ENCODE measurements around the gene OR2T29.

GRCh38 chr1:248585266-248585665, 22.7 kb upstream of the OR2T29 start:
- no peak for TF ChIP-seq CTCF (conservative IDR thresholded peaks at IDR 0.05 in 1 of 2, IDR thresholded peaks at IDR 0.05 in 1 of 2; ENCODE audit: extremely low read depth in 1 of 2, insufficient read depth in 1 of 2, low read depth in 1 of 2, low read length in 2 of 2)
- TF ChIP-seq EZH2 (IDR thresholded peaks at IDR 0.05; ENCODE audit: borderline replicate concordance, low read length): no peak
